NCI-H460 (cell line): ENCODE measurements around the gene ELAVL2. TPM values are rescaled to one million over a fixed set of nuclear protein-coding genes. Genes with fewer than 3 reads are reported as not detected.

ENCODE experiments used
- DNase-seq: peaks from one replicate; pipeline ENCODE4 v3.0.0-alpha.2; 2016; ENCODE audit warnings: low read depth; ENCODE audit errors: extremely low read depth
- total RNA-seq: library from RNA; depleted of rRNA; stranded (reverse); fragments of >200 nt; shearing (Covaris generic); gene quantifications from 2 replicates; pipeline ENCODE4 v1.2.3, GENCODE V29; 2014

Gene ELAVL2
- total RNA-seq, 1 experiment from 2014 or later = 1.2 TPM

- DNase-seq = no peak
Observed at GRCh38 chr9:23822261-23823169, 3.5 kb downstream of the ELAVL2 start.

GRCh38 chr9:23821375-23822181 lies 4.5 kb downstream of the ELAVL2 start:
- peak; percentile 5 for DNase-seq

- no peak for DNase-seq
Observed at GRCh38 chr9:23820451-23821374, 5.3 kb downstream of the ELAVL2 start.

GRCh38 chr9:23819403-23819802 lies 6.6 kb downstream of the ELAVL2 start:
- no peak for DNase-seq

- no peak for DNase-seq
Observed at GRCh38 chr9:23814243-23814642, 11.8 kb downstream of the ELAVL2 start.

- no peak for DNase-seq
Observed at GRCh38 chr9:23812673-23813072, 13.4 kb downstream of the ELAVL2 start.

- DNase-seq = no peak
Observed at GRCh38 chr9:23811633-23812032, 14.4 kb downstream of the ELAVL2 start.

GRCh38 chr9:23803216-23803615 lies 22.8 kb downstream of the ELAVL2 start:
- no peak for DNase-seq

GRCh38 chr9:23801523-23801922 lies 24.5 kb downstream of the ELAVL2 start:
- DNase-seq = no peak

GRCh38 chr9:23799521-23799920 lies 26.5 kb downstream of the ELAVL2 start:
- no peak for DNase-seq

- DNase-seq = no peak
Observed at GRCh38 chr9:23798325-23798724, 27.7 kb downstream of the ELAVL2 start.

GRCh38 chr9:23796209-23796608 lies 29.8 kb downstream of the ELAVL2 start:
- no peak for DNase-seq

GRCh38 chr9:23790351-23791260 lies 35.4 kb downstream of the ELAVL2 start:
- DNase-seq = no peak

- DNase-seq = no peak
Observed at GRCh38 chr9:23789529-23790254, 36.3 kb downstream of the ELAVL2 start.

GRCh38 chr9:23784962-23785361 lies 41.1 kb downstream of the ELAVL2 start:
- DNase-seq = no peak

- no peak for DNase-seq
Observed at GRCh38 chr9:23783509-23783908, 42.5 kb downstream of the ELAVL2 start.

GRCh38 chr9:23779220-23779619 lies 46.8 kb downstream of the ELAVL2 start:
- no peak for DNase-seq

- DNase-seq = no peak
Observed at GRCh38 chr9:23777328-23777727, 48.7 kb downstream of the ELAVL2 start.

GRCh38 chr9:23775549-23775948 lies 50.5 kb downstream of the ELAVL2 start:
- no peak for DNase-seq
